Kidney epithelial cell (primary cell): ENCODE results near the gene TPRN. TPM values are rescaled to one million over a fixed set of nuclear protein-coding genes. Genes with fewer than 3 reads are reported as not detected.

Source experiments
- DNase-seq: peaks from one replicate; pipeline ENCODE4 v3.0.0-alpha.2; 2010; ENCODE audit warnings: low read depth
- H3K27me3 ChIP-seq: 2 replicates; pipeline ENCODE4 v1.6.0; 2011; ENCODE audit warnings: low read length; ENCODE audit not compliant: control insufficient read depth, insufficient read depth
- H3K36me3 ChIP-seq: 2 replicates; pipeline ENCODE4 v1.5.1; 2011; ENCODE audit warnings: low read length; ENCODE audit not compliant: control insufficient read depth, insufficient read depth
- H3K4me3 ChIP-seq: 2 replicates; pipeline ENCODE4 v1.5.1; 2011; ENCODE audit warnings: low read depth, mild to moderate bottlenecking, control low read depth, low read length
- total RNA-seq: library from RNA; depleted of rRNA; stranded (reverse); fragments of >200 nt; gene quantifications from 2 replicates; pipeline ENCODE4 v1.2.3, GENCODE V29; 2015
- TF ChIP-seq, protein P1 (sequence below): IDR thresholded peaks from 2 replicates; pipeline ENCODE4 v1.5.1; 2011; ENCODE audit warnings: mild to moderate bottlenecking, moderate library complexity, low read length, control low read depth, inconsistent platforms; ENCODE audit not compliant: insufficient read depth, poor library complexity, severe bottlenecking

The TPRN gene
- total RNA-seq, 1 donor from 2014 or later, result 15.2 TPM

DNA sequence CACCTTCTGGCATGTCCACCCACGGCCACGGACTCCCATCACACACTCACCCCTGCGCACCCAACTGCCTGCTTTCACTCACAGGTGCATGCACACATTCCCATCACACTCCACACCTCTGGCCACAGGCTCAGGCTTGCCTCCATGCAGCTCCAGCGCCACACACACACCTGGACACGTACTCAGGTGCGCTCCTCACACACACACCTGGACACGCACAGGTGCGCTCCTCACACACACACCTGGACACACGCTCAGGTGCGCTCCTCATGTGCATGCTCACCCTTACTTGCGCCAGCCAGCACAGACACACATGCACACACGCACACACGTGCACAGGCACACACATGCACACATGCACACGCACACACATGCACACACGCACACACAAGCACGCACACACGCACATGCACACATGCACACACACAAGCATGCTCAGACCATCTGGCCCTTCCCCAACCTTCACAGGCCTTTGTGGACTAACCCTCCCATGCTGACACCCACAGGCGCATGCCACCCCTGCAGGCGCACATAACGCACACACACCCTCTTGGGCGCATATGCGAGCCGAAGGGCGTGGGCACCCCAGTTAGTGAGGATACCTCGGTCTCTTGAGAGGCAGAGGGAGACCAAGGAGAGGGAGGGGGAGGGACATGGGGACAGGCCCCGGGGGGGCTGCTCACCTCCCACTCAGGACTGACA, 53.3 kb downstream of the TPRN start:
- Histone ChIP-seq H3K27me3 (peaks cover 47% of the 10 kb centered on the region), H3K4me3 (no peak overlapping the region), H3K36me3 (no peaks in the 10 kb centered on the region)
- DNase-seq, result no peak
- TF ChIP-seq, protein P1, sequence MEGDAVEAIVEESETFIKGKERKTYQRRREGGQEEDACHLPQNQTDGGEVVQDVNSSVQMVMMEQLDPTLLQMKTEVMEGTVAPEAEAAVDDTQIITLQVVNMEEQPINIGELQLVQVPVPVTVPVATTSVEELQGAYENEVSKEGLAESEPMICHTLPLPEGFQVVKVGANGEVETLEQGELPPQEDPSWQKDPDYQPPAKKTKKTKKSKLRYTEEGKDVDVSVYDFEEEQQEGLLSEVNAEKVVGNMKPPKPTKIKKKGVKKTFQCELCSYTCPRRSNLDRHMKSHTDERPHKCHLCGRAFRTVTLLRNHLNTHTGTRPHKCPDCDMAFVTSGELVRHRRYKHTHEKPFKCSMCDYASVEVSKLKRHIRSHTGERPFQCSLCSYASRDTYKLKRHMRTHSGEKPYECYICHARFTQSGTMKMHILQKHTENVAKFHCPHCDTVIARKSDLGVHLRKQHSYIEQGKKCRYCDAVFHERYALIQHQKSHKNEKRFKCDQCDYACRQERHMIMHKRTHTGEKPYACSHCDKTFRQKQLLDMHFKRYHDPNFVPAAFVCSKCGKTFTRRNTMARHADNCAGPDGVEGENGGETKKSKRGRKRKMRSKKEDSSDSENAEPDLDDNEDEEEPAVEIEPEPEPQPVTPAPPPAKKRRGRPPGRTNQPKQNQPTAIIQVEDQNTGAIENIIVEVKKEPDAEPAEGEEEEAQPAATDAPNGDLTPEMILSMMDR, result no peak

DNA sequence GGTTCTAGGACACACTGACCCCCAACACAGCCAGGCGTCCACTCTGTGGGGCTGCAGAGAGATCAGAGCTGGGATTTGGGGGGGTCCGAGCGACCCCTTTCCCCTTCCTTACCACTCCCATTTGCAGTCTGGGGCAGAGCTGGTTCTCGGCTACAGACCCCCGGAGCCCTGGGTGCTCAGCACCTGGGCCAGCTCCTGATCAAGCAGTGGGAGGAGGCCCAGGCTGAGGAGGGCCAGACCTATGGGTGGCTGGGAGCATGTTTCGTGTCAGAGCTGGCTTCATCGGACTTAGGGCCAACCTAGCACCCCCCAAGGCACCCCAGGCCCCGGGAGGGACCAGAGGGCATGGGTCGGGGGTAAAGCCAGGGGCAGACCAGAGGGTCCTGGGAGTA, 54.0 kb downstream of the TPRN start:
- TF ChIP-seq, protein P1, result no peak

DNA sequence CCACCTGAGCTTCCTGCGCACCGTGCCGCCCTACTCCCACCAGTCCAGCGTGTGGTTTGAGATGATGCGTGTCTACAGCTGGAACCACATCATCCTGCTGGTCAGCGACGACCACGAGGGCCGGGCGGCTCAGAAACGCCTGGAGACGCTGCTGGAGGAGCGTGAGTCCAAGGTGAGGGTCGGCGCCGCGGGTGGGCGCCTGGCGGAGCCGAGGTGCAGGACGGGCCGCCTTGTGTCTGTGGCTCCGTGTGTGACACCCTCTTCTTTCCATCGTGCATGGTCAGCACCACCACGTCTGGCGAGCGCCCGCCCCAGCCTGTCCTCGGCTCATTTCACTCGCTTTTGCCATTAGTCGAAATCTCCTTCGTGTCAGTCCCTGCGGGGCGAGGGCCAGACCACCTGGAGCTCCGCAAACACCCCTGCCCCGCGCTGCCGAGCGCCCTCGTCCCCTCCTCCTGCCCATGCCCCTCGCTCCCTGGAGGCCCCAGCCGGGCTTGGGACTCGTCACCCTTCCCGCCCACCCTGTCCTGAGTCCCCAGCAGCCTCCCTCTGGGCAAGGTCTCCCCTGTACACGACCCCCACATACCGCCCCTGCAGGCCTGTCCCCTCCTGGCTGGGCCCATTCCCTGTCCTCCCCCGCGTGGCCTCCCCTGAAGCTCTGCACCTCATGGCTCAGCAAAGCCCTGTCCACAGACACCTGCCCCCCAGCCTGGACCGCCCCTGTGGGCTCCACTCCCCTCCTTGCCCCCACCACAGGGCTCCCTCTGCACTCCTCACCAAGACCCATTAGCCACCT, 54.6 kb downstream of the TPRN start:
- Histone ChIP-seq H3K27me3 (peaks cover 60% of the 10 kb centered on the region), H3K36me3 (no peaks in the 10 kb centered on the region), H3K4me3 (no peak overlapping the region)
- no peak for DNase-seq
- TF ChIP-seq, protein P1, result no peak

More for the DNA sequence above, 54.0 kb downstream of the TPRN start:
- no peaks in the 10 kb centered on the region for H3K36me3 ChIP-seq
- no peak overlapping the region for H3K4me3 ChIP-seq
- DNase-seq, result no peak
- peaks cover 54% of the 10 kb centered on the region for H3K27me3 ChIP-seq

DNA sequence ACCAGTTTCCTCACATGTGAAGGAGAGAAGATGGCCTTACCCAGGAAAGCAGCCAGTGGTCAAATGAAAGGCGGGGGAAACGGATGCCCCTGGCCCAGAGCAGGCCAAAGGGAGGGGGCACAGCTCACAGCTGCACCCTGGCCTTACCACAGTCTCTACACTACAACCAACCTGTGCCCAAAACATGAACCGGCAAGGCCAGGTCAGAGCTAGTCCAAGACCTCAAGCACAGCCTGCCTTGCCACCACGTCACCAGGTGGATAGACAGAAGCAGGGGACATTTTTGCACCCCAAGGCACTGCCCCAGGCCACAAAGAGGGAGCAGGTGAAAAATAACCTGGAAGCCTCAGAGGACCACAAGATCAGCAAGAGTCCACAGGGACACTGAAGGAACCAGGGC, 57.1 kb downstream of the TPRN start:
- no peak for DNase-seq
- H3K27me3 ChIP-seq, result peaks cover 76% of the 10 kb centered on the region
- H3K36me3 ChIP-seq, result no peaks in the 10 kb centered on the region
- no peak overlapping the region for H3K4me3 ChIP-seq
- TF ChIP-seq, protein P1, result no peak

DNA sequence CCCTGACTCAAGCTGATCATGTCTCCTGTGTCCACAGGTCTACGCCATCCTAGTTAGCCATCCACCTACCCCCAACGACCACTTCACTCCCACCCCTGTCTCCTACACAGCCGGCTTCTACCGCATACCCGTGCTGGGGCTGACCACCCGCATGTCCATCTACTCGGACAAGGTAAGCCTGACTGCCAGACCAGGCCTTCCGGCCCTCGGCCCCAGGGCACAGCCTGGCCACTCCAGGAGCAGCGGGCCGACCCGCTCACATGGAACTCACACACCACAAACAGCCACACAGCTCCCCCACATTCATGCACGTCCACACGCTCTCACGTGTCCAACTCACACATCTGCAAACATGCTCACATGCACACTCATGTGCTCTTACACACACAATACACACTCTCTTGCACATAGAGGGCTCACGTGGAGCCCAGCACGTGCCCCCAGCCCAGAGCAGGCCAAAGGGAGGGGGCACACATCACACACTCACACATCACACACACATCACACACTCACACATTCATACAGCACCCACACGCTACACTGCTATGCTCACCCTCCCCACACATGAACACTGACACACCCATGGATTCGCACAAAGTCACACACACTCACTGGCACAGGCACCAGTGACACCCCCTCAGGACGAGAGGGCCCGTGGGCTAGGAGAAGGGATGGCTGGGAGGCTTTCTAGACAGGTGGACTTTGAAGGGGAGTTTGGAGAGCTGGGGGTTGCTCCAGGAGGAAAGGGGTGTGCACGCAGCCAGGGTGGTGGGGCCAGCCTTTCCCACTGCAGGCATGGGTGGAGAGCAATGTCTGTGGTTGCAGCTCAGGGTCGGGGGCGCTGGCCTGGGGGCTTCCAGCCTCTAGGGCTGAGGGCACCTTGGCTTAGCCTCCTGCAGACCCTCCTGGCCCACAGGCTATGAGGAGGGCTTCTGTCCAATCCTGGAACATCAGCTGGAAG, 58.3 kb downstream of the TPRN start:
- Histone ChIP-seq H3K27me3 (peaks cover 77% of the 10 kb centered on the region), H3K36me3 (no peaks in the 10 kb centered on the region), H3K4me3 (no peak overlapping the region)
- TF ChIP-seq, protein P1, result no peak
- DNase-seq, result no peak

Other genes with a start within 250 kb of the TPRN start
- gene LCN12, start 248.5 kb downstream of the TPRN start, total RNA-seq, result 1.2 TPM in 1 of 2 replicates, not detected in the other
- 2.0 and 3.8 TPM in 2 replicates for gene PTGDS, start 223.2 kb downstream of the TPRN start, total RNA-seq
- gene LCNL1, start 217.7 kb downstream of the TPRN start, total RNA-seq, result not detected in 2 replicates
- gene PAXX, start 208.3 kb downstream of the TPRN start, total RNA-seq, result 42.2 and 46.8 TPM in 2 replicates
- 0.75 TPM in 1 of 2 replicates, not detected in the other for gene CLIC3, start 204.2 kb downstream of the TPRN start, total RNA-seq
- gene ABCA2, start 172.5 kb downstream of the TPRN start, total RNA-seq, result 5.3 and 15.4 TPM in 2 replicates
- not detected in 2 replicates for gene FUT7, start 168.7 kb downstream of the TPRN start, total RNA-seq
- gene NPDC1, start 154.6 kb downstream of the TPRN start, total RNA-seq, result 58.3 and 76.1 TPM in 2 replicates
- gene ENTPD2, start 146.7 kb downstream of the TPRN start, total RNA-seq, result 0.21 TPM in 1 of 2 replicates, not detected in the other
- gene SAPCD2, start 130.2 kb downstream of the TPRN start, total RNA-seq, result 5.3 and 5.8 TPM in 2 replicates
- gene UAP1L1, start 123.2 kb downstream of the TPRN start, total RNA-seq, result 9.7 and 11.7 TPM in 2 replicates
- gene MAN1B1, start 113.8 kb downstream of the TPRN start, total RNA-seq, result 76.8 and 80.3 TPM in 2 replicates
- 116 and 137 TPM in 2 replicates for gene DPP7, start 86.0 kb downstream of the TPRN start, total RNA-seq
- gene GRIN1, start 61.6 kb downstream of the TPRN start, total RNA-seq, result 0.04 TPM in 1 of 2 replicates, not detected in the other
- gene LRRC26, start 30.7 kb downstream of the TPRN start, total RNA-seq, result not detected in 2 replicates
- not detected in 2 replicates for gene TMEM210, start 28.7 kb downstream of the TPRN start, total RNA-seq
- 18.8 and 26.1 TPM in 2 replicates for gene ANAPC2, start 12.2 kb downstream of the TPRN start, total RNA-seq
- 91.4 and 95.1 TPM in 2 replicates for gene SSNA1, start 12.1 kb downstream of the TPRN start, total RNA-seq
- gene TMEM203, start 4.9 kb upstream of the TPRN start, total RNA-seq, result 39.2 and 40.3 TPM in 2 replicates
- 19.1 and 28.6 TPM in 2 replicates for gene NDOR1, start 5.0 kb upstream of the TPRN start, total RNA-seq
- gene RNF208, start 21.5 kb upstream of the TPRN start, total RNA-seq, result 3.1 and 4.2 TPM in 2 replicates
- gene CYSRT1, start 24.4 kb upstream of the TPRN start, total RNA-seq, result 2.1 and 3.8 TPM in 2 replicates
- gene RNF224, start 26.8 kb upstream of the TPRN start, total RNA-seq, result not detected in 2 replicates
- 0.25 TPM in 1 of 2 replicates, not detected in the other for gene SLC34A3, start 30.2 kb upstream of the TPRN start, total RNA-seq
- gene TUBB4B, start 40.5 kb upstream of the TPRN start, total RNA-seq, result 262 and 275 TPM in 2 replicates
- not detected in 2 replicates for gene STPG3, start 50.5 kb upstream of the TPRN start, total RNA-seq
- gene NELFB, start 54.6 kb upstream of the TPRN start, total RNA-seq, result 47.3 and 67.0 TPM in 2 replicates
- 33.5 and 50.3 TPM in 2 replicates for gene TOR4A, start 77.0 kb upstream of the TPRN start, total RNA-seq
- 8.4 and 11.4 TPM in 2 replicates for gene NRARP, start 101.5 kb upstream of the TPRN start, total RNA-seq
- 8.6 and 13.3 TPM in 2 replicates for gene EXD3, start 222.4 kb upstream of the TPRN start, total RNA-seq
- 0.84 and 1.8 TPM in 2 replicates for gene NOXA1, start 222.7 kb upstream of the TPRN start, total RNA-seq
- not detected in 2 replicates for gene ENTPD8, start 240.6 kb upstream of the TPRN start, total RNA-seq